K562 (cell line): ENCODE data around the gene NADK. TPM values are rescaled to one million over a fixed set of nuclear protein-coding genes. Genes with fewer than 3 reads are reported as not detected.
"Not testable (repeated sequence)": the region's sequence is repeated elsewhere in the genome, so short reads cannot be mapped to it uniquely, and the experiment has no call there.

Experiments used
- ATAC-seq: fragments of 200-7000 bp; cut with Tn5 transposase; 3 replicates; pipeline ENCODE4 v1.9.1; 2020; ENCODE audit warnings: moderate library complexity
- BruUV-seq: library from RNA; stranded (reverse); fragments of 400-500 nt; replicated peaks from 2 replicates; lab custom pipeline; 2021; lab: Mats Ljungman, UMichigan
- CTCF ChIA-PET: fragments of 300-600 bp; formaldehyde crosslinking; extraction: SDS; loops from one replicate; lab custom pipeline; 2021; ENCODE audit warnings: low intra/inter-chr PET ratio; lab: Yijun Ruan, JAX
- POLR2A ChIA-PET: fragments of 300-600, 350-650 bp; sonication (Branson Sonifier 250); formaldehyde crosslinking; extraction: SDS; loops from one replicate; lab custom pipeline; 2021; ENCODE audit warnings: antibody characterized with exemption, inconsistent platforms; lab: Yijun Ruan, JAX
- DNase-seq, 4 experiments: peaks; one replicate each; pipeline versions ENCODE4 v3.0.0 to v3.0.0-alpha.2; 2011 to 2018; ENCODE audit warnings: low spot score in 3 of 4, mixed read lengths in 3 of 4; ENCODE audit errors: extremely low read depth in 1 of 4
- FAIRE-seq: peaks from 2 replicates; lab custom pipeline; 2011; peaks lifted over from hg19 to GRCh38; lab: Jason Lieb, UNC
- H2AFZ ChIP-seq: 2 replicates; pipeline ENCODE4 v1.6.0; 2011; ENCODE audit warnings: low read depth, low read length, control low read depth, inconsistent platforms
- H3K27ac ChIP-seq: fragments of 200-600 bp; 3 replicates; pipeline ENCODE4 v1.8.0; 2011; ENCODE audit warnings: low read depth, mild to moderate bottlenecking, control low read depth, inconsistent platforms, low read length, moderate library complexity, mixed read lengths; ENCODE audit errors: extremely low read depth
- H3K27me3 ChIP-seq, 2 experiments: fragments of 300-600 bp in 1 of 2; 2 replicates in 1 of 2; 3 replicates in 1 of 2; pipeline versions ENCODE4 v1.6.0 to v1.8.0; 2011; ENCODE audit warnings: inconsistent platforms in 2 of 2, low read length in 2 of 2, mild to moderate bottlenecking in 1 of 2, mixed read lengths in 1 of 2, moderate library complexity in 1 of 2; ENCODE audit not compliant: control insufficient read depth in 2 of 2, insufficient read depth in 2 of 2
- H3K36me3 ChIP-seq: fragments of 300-600 bp; 3 replicates; pipeline ENCODE4 v1.8.0; 2011; ENCODE audit warnings: mild to moderate bottlenecking, low read length, inconsistent platforms; ENCODE audit not compliant: control insufficient read depth, insufficient read depth
- H3K4me1 ChIP-seq, 2 experiments: fragments of 200-600 bp in 1 of 2; replicated peaks in 1 of 2; 2 replicates in 1 of 2; 3 replicates in 1 of 2; pipeline versions ENCODE4 v1.5.1 to v1.8.0; 2011; ENCODE audit warnings: inconsistent platforms in 2 of 2, low read length in 2 of 2, mild to moderate bottlenecking in 1 of 2, mixed read lengths in 1 of 2, moderate library complexity in 1 of 2; ENCODE audit not compliant: control insufficient read depth in 2 of 2, insufficient read depth in 2 of 2
- H3K4me2 ChIP-seq: 2 replicates; pipeline ENCODE4 v1.6.1; 2011; ENCODE audit warnings: low read length, control low read depth, inconsistent platforms, mixed read lengths; ENCODE audit not compliant: insufficient read depth
- H3K4me3 ChIP-seq: fragments of 200-600 bp; sonication (generic), shearing (Covaris generic); 2 replicates; pipeline ENCODE4 v1.5.1; 2016; ENCODE audit warnings: control low read depth, inconsistent platforms
- H3K79me2 ChIP-seq: fragments of 200-600 bp; 3 replicates; pipeline ENCODE4 v1.8.0; 2011; ENCODE audit warnings: low read length, inconsistent platforms; ENCODE audit not compliant: control insufficient read depth, insufficient read depth
- H3K9ac ChIP-seq, 2 experiments: 2 replicates each; pipeline versions ENCODE4 v1.6.0 to v1.6.1; 2011; ENCODE audit warnings: low read depth in 2 of 2, low read length in 2 of 2, control low read depth in 1 of 2, inconsistent platforms in 1 of 2, mild to moderate bottlenecking in 1 of 2, mixed read lengths in 1 of 2; ENCODE audit not compliant: insufficient read depth in 1 of 2
- H3K9me1 ChIP-seq: one replicate; pipeline ENCODE4 v1.6.0; 2011; ENCODE audit warnings: inconsistent platforms, mild to moderate bottlenecking, low read length, moderate library complexity; ENCODE audit not compliant: control insufficient read depth, insufficient read depth
- H3K9me3 ChIP-seq: replicated peaks from 2 replicates; pipeline ENCODE4 v1.5.1; 2011; ENCODE audit warnings: low read depth, low read length, inconsistent platforms; ENCODE audit not compliant: control insufficient read depth, insufficient read depth
- H4K20me1 ChIP-seq: replicated peaks from 2 replicates; pipeline ENCODE4 v1.6.1; 2011; ENCODE audit warnings: low read length, inconsistent platforms, mixed read lengths; ENCODE audit not compliant: control insufficient read depth, insufficient read depth
- CEBPG ChIP-seq, 3 experiments: fragments of 200-800 bp in 1 of 3; sonication (Bioruptor generic) in 1 of 3; sonication (generic) in 1 of 3; formaldehyde crosslinking in 1 of 3; IDR thresholded peaks in 2 of 3; conservative IDR thresholded peaks in 1 of 3; 2 replicates each; pipeline versions ENCODE4 v1.6.1 to v1.8.0; 2016 to 2022; ENCODE audit warnings: missing compliant biosample characterization in 2 of 3, missing genetic modification characterization in 2 of 3, mild to moderate bottlenecking in 1 of 3, missing genetic modification reagents in 1 of 3
- WGBS: fragments of 100-300 bp; shearing (Covaris generic); methylation state at CpG from one replicate; pipeline ENCODE4 v1.1.6; 2016; ENCODE audit warnings: low coverage, mixed read lengths; ENCODE audit not compliant: insufficient coverage; ENCODE audit errors: missing lambda C conversion rate; 5-methylcytosine and 5-hydroxymethylcytosine counted together
- in situ Hi-C: fragments of 300-500 bp; cut with MboI; formaldehyde crosslinking; loops from 4 replicates; pipeline ENCODE4 v1.15.0; 2018; ENCODE audit warnings: inconsistent platforms, mixed read lengths
- intact Hi-C: fragments of 100-400 bp; cut with micrococcal nuclease; formaldehyde crosslinking; loops from 2 replicates; pipeline ENCODE4 v1.14.2; 2022
- polyA plus RNA-seq, 8 experiments: library from polyadenylated mRNA; depleted of rRNA in 4 of 8; stranded (reverse) in 5 of 8; unstranded in 3 of 8; fragments of >200 nt; fragmentation: Nextera tagmentation in 2 of 8; fragmentation: Illumina TruSeq in 1 of 8; extraction: Ambion mirVana in 2 of 8; extraction: Trizol in 1 of 8; gene quantifications; 2 replicates each; pipeline versions ENCODE4 v1.2.1 to v1.2.3, GENCODE V29; 2011 to 2014; ENCODE audit warnings: inconsistent platforms in 1 of 8, missing spikeins in 1 of 8
- total RNA-seq, 7 experiments: library from RNA; depleted of rRNA in 6 of 7; stranded (reverse); fragments of >200 nt in 6 of 7; fragmentation: Illumina TruSeq in 2 of 7; extraction: Trizol in 2 of 7; gene quantifications; 2 replicates each; pipeline versions ENCODE4 v1.2.1 to v1.2.3, GENCODE V29; 2011 to 2021; ENCODE audit warnings: low replicate concordance in 1 of 7

The NADK gene
- total and polyA plus RNA-seq, 9 of the 15 experiments (the other 6 are each of a cell fraction or from before 2014, with no cell fraction given) = 1.5 to 135 (median 75.1) TPM

- peaks cover 16% of the 10 kb centered on the region; the same call in 1 of the 3 replicates for H3K36me3 ChIP-seq
- H2AFZ ChIP-seq; H3K9me3 ChIP-seq; H3K4me1 ChIP-seq; H3K4me3 ChIP-seq; H3K9me1 ChIP-seq; in situ Hi-C loops; intact Hi-C loops; H3K27ac ChIP-seq; H3K27me3 ChIP-seq; H3K9ac ChIP-seq; CTCF ChIA-PET; H4K20me1 ChIP-seq; BruUV-seq; H3K79me2 ChIP-seq; POLR2A ChIA-PET; TF ChIP-seq CEBPG (CRISPR knock-in tag; IDR thresholded peaks at IDR 0.05): not testable (repeated sequence)
- 23% methylated on average over 7 of the region's 14 CpGs for WGBS
- H3K4me2 ChIP-seq = peak overlapping the region; percentile 27; the same call in 1 of the 2 replicates
- ATAC-seq (0 out of 3 replicates have a peak, but pooled peaks have one; percentile 12), DNase-seq (peak in 2 of 4 experiments; percentile 19 to 50), FAIRE-seq (peak; percentile 6)
- TF ChIP-seq CEBPG (tag; conservative IDR thresholded peaks at IDR 0.05 in 1 of 2, IDR thresholded peaks at IDR 0.05 in 1 of 2) = peak in 1 of 2 experiments; percentile 33; a peak in 1 of 4 replicates
Observed at GRCh38 chr1:1728308-1729005, 49.8 kb downstream of the NADK start.

- in situ Hi-C loops, H2AFZ ChIP-seq, H3K79me2 ChIP-seq, BruUV-seq, H3K27ac ChIP-seq, CTCF ChIA-PET, H3K9ac ChIP-seq, POLR2A ChIA-PET, H3K4me2 ChIP-seq, FAIRE-seq, intact Hi-C loops, H3K9me1 ChIP-seq, H3K36me3 ChIP-seq, H3K4me3 ChIP-seq, H4K20me1 ChIP-seq, H3K9me3 ChIP-seq, H3K27me3 ChIP-seq, H3K4me1 ChIP-seq, ATAC-seq, DNase-seq: not testable (repeated sequence)
- 78% methylated on average over 10 of the region's 12 CpGs for WGBS
Observed at GRCh38 chr1:1727131-1727651, 51.1 kb downstream of the NADK start.
